OCI-LY7 (cell line): ENCODE data around the gene CELF2. TPM values are rescaled to one million over a fixed set of nuclear protein-coding genes. Genes with fewer than 3 reads are reported as not detected.
A peak's percentile ranks its signal among the peaks of the same experiment; 100 is the strongest.

Source experiments
- BruUV-seq: library from RNA; stranded (reverse); fragments of 400-500 nt; replicated peaks from 2 replicates; lab custom pipeline; 2021; lab: Mats Ljungman, UMichigan
- CTCF ChIA-PET: fragments of 300-600 bp; sonication (Branson Sonifier 250); formaldehyde crosslinking; loops from one replicate; lab custom pipeline; 2022; ENCODE audit warnings: antibody characterized with exemption; ENCODE audit not compliant: unreplicated experiment; lab: Charles Lee
- POLR2A ChIA-PET: fragments of 300-600 bp; sonication (Branson Sonifier 250); formaldehyde crosslinking; loops from one replicate; lab custom pipeline; 2022; ENCODE audit warnings: antibody characterized with exemption; lab: Charles Lee
- DNase-seq: peaks from one replicate; pipeline ENCODE4 v3.0.0-alpha.2; 2015; ENCODE audit warnings: low spot score
- H2AFZ ChIP-seq: fragments of 200-600 bp; sonication (generic), shearing (Covaris generic); 2 replicates; pipeline ENCODE4 v1.6.1; 2014; ENCODE audit warnings: mild to moderate bottlenecking, antibody characterized with exemption, low read length, moderate library complexity
- H3K27ac ChIP-seq: fragments of 200-600 bp; sonication (generic); 2 replicates; pipeline ENCODE4 v1.5.1; 2014; ENCODE audit warnings: mixed run types, low read depth, mild to moderate bottlenecking, moderate library complexity, low read length, inconsistent platforms; ENCODE audit not compliant: poor library complexity, severe bottlenecking
- H3K36me3 ChIP-seq: fragments of 200-600 bp; sonication (generic); 2 replicates; pipeline ENCODE4 v1.6.1; 2014; ENCODE audit warnings: mild to moderate bottlenecking, antibody characterized with exemption, low read length, moderate library complexity, mixed read lengths; ENCODE audit not compliant: insufficient read depth
- H3K4me1 ChIP-seq: fragments of 200-600 bp; sonication (generic); 2 replicates; pipeline ENCODE4 v1.5.1; 2014; ENCODE audit warnings: mild to moderate bottlenecking, low read length; ENCODE audit not compliant: insufficient read depth, poor library complexity, severe bottlenecking
- H3K4me2 ChIP-seq: fragments of 200-600 bp; sonication (generic); 2 replicates; pipeline ENCODE4 v1.6.1; 2014; ENCODE audit warnings: mild to moderate bottlenecking, low read length
- H3K4me3 ChIP-seq: fragments of 200-600 bp; sonication (generic); 2 replicates; pipeline ENCODE4 v1.5.1; 2014; ENCODE audit warnings: mild to moderate bottlenecking, low read depth, low read length; ENCODE audit not compliant: poor library complexity, severe bottlenecking
- H3K79me2 ChIP-seq: fragments of 200-600 bp; sonication (generic); 2 replicates; pipeline ENCODE4 v1.6.1; 2016; ENCODE audit warnings: low read depth, mild to moderate bottlenecking, low read length, moderate library complexity, mixed read lengths; ENCODE audit not compliant: insufficient read depth
- H3K9me2 ChIP-seq: fragments of 200-600 bp; sonication (generic); 2 replicates; pipeline ENCODE4 v1.6.1; 2016; ENCODE audit warnings: mild to moderate bottlenecking, low read length, mixed read lengths; ENCODE audit not compliant: insufficient read depth
- H3K9me3 ChIP-seq: fragments of 200-600 bp; sonication (generic); 2 replicates; pipeline ENCODE4 v1.6.1; 2014; ENCODE audit warnings: mild to moderate bottlenecking, mixed run types, low read length, mixed read lengths
- H4K20me1 ChIP-seq: fragments of 200-600 bp; sonication (generic); 2 replicates; pipeline ENCODE4 v1.6.1; 2014; ENCODE audit warnings: mild to moderate bottlenecking, antibody characterized with exemption, low read length, moderate library complexity, mixed read lengths; ENCODE audit not compliant: insufficient read depth
- EZH2phosphoT487 ChIP-seq: fragments of 200-600 bp; sonication (generic); IDR thresholded peaks from 2 replicates; pipeline ENCODE4 v1.6.1; 2018; ENCODE audit warnings: low read depth, borderline replicate concordance, mild to moderate bottlenecking, mixed run types, antibody characterized with exemption, low read length, moderate library complexity, mixed read lengths
- intact Hi-C: fragments of 100-400 bp; cut with micrococcal nuclease; formaldehyde crosslinking; loops from one replicate; pipeline ENCODE4 v1.10.0; 2022; ENCODE audit not compliant: unreplicated experiment
- total RNA-seq, 2 experiments: library from RNA; depleted of rRNA in 1 of 2; stranded (reverse); fragments of >200 nt in 1 of 2; shearing (Covaris generic) in 1 of 2; gene quantifications; 2 replicates each; pipeline ENCODE4 v1.2.3, GENCODE V29; 2014 to 2022
- TF ChIP-seq, protein P1 (sequence below): fragments of 200-600 bp; sonication (generic); conservative IDR thresholded peaks from 2 replicates; pipeline ENCODE4 v1.5.1; 2014; ENCODE audit warnings: mild to moderate bottlenecking, antibody characterized with exemption, low read length, moderate library complexity, mixed read lengths

CELF2 gene
- total RNA-seq, 2 experiments from 2014 or later = 5.4 to 19.1 TPM

- Histone ChIP-seq H3K4me3 (peak overlapping the region; percentile 70), H3K9me3 (no peaks in the 10 kb centered on the region), H3K79me2 (no peaks in the 10 kb centered on the region), H3K27ac (no peak overlapping the region), H3K36me3 (no peaks in the 10 kb centered on the region), H2AFZ (peak overlapping the region; percentile 43; the same call in 1 of the 2 replicates), H3K9me2 (no peaks in the 10 kb centered on the region), H3K4me1 (peaks cover 39% of the 10 kb centered on the region), H4K20me1 (no peaks in the 10 kb centered on the region), H3K4me2 (peak overlapping the region; percentile 93)
- TF ChIP-seq, protein P1, sequence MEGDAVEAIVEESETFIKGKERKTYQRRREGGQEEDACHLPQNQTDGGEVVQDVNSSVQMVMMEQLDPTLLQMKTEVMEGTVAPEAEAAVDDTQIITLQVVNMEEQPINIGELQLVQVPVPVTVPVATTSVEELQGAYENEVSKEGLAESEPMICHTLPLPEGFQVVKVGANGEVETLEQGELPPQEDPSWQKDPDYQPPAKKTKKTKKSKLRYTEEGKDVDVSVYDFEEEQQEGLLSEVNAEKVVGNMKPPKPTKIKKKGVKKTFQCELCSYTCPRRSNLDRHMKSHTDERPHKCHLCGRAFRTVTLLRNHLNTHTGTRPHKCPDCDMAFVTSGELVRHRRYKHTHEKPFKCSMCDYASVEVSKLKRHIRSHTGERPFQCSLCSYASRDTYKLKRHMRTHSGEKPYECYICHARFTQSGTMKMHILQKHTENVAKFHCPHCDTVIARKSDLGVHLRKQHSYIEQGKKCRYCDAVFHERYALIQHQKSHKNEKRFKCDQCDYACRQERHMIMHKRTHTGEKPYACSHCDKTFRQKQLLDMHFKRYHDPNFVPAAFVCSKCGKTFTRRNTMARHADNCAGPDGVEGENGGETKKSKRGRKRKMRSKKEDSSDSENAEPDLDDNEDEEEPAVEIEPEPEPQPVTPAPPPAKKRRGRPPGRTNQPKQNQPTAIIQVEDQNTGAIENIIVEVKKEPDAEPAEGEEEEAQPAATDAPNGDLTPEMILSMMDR = no peak
- no peak; the same call in 1 of the 2 replicates for TF ChIP-seq EZH2phosphoT487
- DNase-seq = peak; percentile 35
- ChIA-PET CTCF (interaction anchor here (0.6 to 1.5 kb wide), 2 partner anchors 78 to 542 kb away, joined by 3 to 7 read pairs; no protein-coding TSS in a partner anchor), POLR2A (interaction anchor here (0.6 to 2.1 kb wide), 12 partner anchors 8 to 1695 kb away, joined by 3 to 10 read pairs (median 4); no protein-coding TSS in a partner anchor)
- no TSS peak for BruUV-seq
- intact Hi-C loops = loop anchor here (5.0 kb wide), 1 partner anchor 103 kb away; no protein-coding TSS in a partner anchor
Measured at GRCh38 chr10:11163780-11164550, 146.3 kb downstream of the CELF2 start.

GRCh38 chr10:11164551-11164802 lies 146.8 kb downstream of the CELF2 start:
- Histone ChIP-seq H3K4me1 (peaks cover 39% of the 10 kb centered on the region), H3K4me2 (peak overlapping the region; percentile 93), H3K9me2 (no peaks in the 10 kb centered on the region), H3K79me2 (no peaks in the 10 kb centered on the region), H4K20me1 (no peaks in the 10 kb centered on the region), H3K9me3 (no peaks in the 10 kb centered on the region), H2AFZ (no peak overlapping the region; the same call in 1 of the 2 replicates), H3K27ac (no peak overlapping the region), H3K36me3 (no peaks in the 10 kb centered on the region), H3K4me3 (peak overlapping the region; percentile 70)
- BruUV-seq = no TSS peak
- ChIA-PET POLR2A (interaction anchor here (0.6 to 2.6 kb wide), 12 partner anchors 8 to 321 kb away, joined by 3 to 13 read pairs (median 4); no protein-coding TSS in a partner anchor), CTCF (interaction anchor here (0.6 to 1.5 kb wide), 2 partner anchors 78 to 542 kb away, joined by 3 to 7 read pairs; no protein-coding TSS in a partner anchor)
- no peak for TF ChIP-seq EZH2phosphoT487
- TF ChIP-seq, protein P1 = no peak
- no peak for DNase-seq
- intact Hi-C loops = loop anchor here (5.0 kb wide), 1 partner anchor 103 kb away; no protein-coding TSS in a partner anchor
